Pancreas (tissue), 10 donors: Measurements from ENCODE around the gene MBD5. TPM values are rescaled to one million over a fixed set of nuclear protein-coding genes. Genes with fewer than 3 reads are reported as not detected.

ENCODE experiments used
- ATAC-seq, 4 donors: fragments of 200-7000 bp; cut with Tn5 transposase; one replicate each; pipeline versions ENCODE4 v1.8.0 to v1.9.1; 2020; ENCODE audit warnings: mild to moderate bottlenecking in 4 of 4, moderate library complexity in 4 of 4
- DNase-seq, 6 donors: peaks; one replicate each; pipeline ENCODE4 v3.0.0-alpha.2; 2020
- FAIRE-seq: peaks from 2 replicates; lab custom pipeline; 2012; peaks lifted over from hg19 to GRCh38; lab: Jason Lieb, UNC
- H3K27ac ChIP-seq, 4 donors: fragments of 200-600 bp; sonication (generic); 1 replicate in 3 of 4; 2 replicates in 1 of 4; pipeline versions ENCODE4 v1.5.0 to v1.8.0; 2020
- H3K27me3 ChIP-seq, 4 donors: fragments of 200-600 bp; one replicate each; pipeline ENCODE4 v1.8.0; 2021
- H3K36me3 ChIP-seq, 3 donors: fragments of 200-600 bp; sonication (generic) in 1 of 3; one replicate each; pipeline versions ENCODE4 v1.5.0 to v1.8.0; 2020 to 2021
- H3K4me1 ChIP-seq, 3 donors: fragments of 200-600 bp; one replicate each; pipeline ENCODE4 v1.8.0; 2021
- H3K4me3 ChIP-seq, 4 donors: fragments of 200-600 bp; sonication (generic) in 2 of 4; one replicate each; pipeline versions ENCODE4 v1.5.0 to v1.8.0; 2020 to 2021
- H3K9me3 ChIP-seq, 4 donors: fragments of 200-600 bp; one replicate each; pipeline ENCODE4 v1.8.0; 2021
- CTCF ChIP-seq, 4 donors: fragments of 200-600 bp; sonication (generic) in 3 of 4; IDR thresholded peaks; one replicate each; pipeline versions ENCODE4 v1.5.0 to v1.8.0; 2021; ENCODE audit warnings: antibody characterized with exemption in 4 of 4
- WGBS, 2 donors: extraction: QIAGEN DNeasy Blood & Tissue Kit; methylation state at CpG; one replicate each; pipeline ENCODE4 v1.1.7; 2013; 5-methylcytosine and 5-hydroxymethylcytosine counted together
- intact Hi-C, 3 donors: fragments of 100-400 bp; cut with DNase I; formaldehyde crosslinking; loops; one replicate each; pipeline versions ENCODE4 v1.11.1 to v1.14.2; 2022
- polyA plus RNA-seq, 2 donors: library from polyadenylated mRNA; stranded (reverse); fragments of 200-250 nt; gene quantifications; one replicate each; pipeline ENCODE4 v1.2.3, GENCODE V29; 2013
- total RNA-seq, 6 donors: library from RNA; stranded (reverse); fragmentation: NEBNext Ultra II Directional in 4 of 6; extraction: Animal tissue kit (Norgen Biotek cat#: 25700) in 4 of 6; gene quantifications; one replicate each; pipeline versions ENCODE4 v1.2.1 to v1.2.4, GENCODE V29; 2021 to 2023
- donor health status: healthy with polysubstance abuse.
- donor health status: DM: no; HTN: no; CAD: no; lungs with moderate emphysema.
- donor health status: DM: no; HTN: no; CAD: no.
- donor health status: control.
- donor health status: control.
- donor health status: Bipolar disorder and iron deficiency.
- donor health status: DM: yes; HTN: yes; CAD: no.
- donor health status: DM: no; HTN: no; CAD: no.
- donor health status: DM: no; HTN: no; CAD: no.
- donor health status: DM: yes; HTN: yes; CAD: no.

MBD5 gene
- total and polyA plus RNA-seq, 8 donors: 4.5 to 27.4 (median 12.8) TPM

GRCh38 chr2:148273158-148273691 lies 252.3 kb downstream of the MBD5 start:
- no peaks in the 10 kb centered on the region for H3K4me1 ChIP-seq
- ATAC-seq (peak in 2 of 4 donors; percentile 50 to 58), DNase-seq (no peak), FAIRE-seq (no peak)
- no peak overlapping the region for H3K27ac ChIP-seq
- no peaks in the 10 kb centered on the region for H3K27me3 ChIP-seq
- WGBS, 2 donors: 53% methylated on average over 4 of the region's 4 CpGs
- H3K9me3 ChIP-seq: no peaks in the 10 kb centered on the region
- H3K36me3 ChIP-seq: no peaks in the 10 kb centered on the region
- no peak for TF ChIP-seq CTCF (IDR thresholded peaks at IDR 0.05)
- intact Hi-C loops: no loop called here
- H3K4me3 ChIP-seq: no peak overlapping the region

- intact Hi-C loops: no loop called here
These were observed 258.3 kb downstream of the MBD5 start for GRCh38 chr2:148279216-148279615.

GRCh38 chr2:148282201-148282600 lies 261.3 kb downstream of the MBD5 start:
- intact Hi-C loops: no loop called here
- Histone ChIP-seq H3K9me3 (no peaks in the 10 kb centered on the region), H3K27me3 (no peaks in the 10 kb centered on the region), H3K27ac (no peak overlapping the region), H3K36me3 (no peaks in the 10 kb centered on the region), H3K4me3 (no peak overlapping the region), H3K4me1 (no peaks in the 10 kb centered on the region)
- FAIRE-seq: no peak
- no peak for DNase-seq
- 96 to 100% methylated on average over 1 of the region's 1 CpG for whole genome bisulfite sequencing, 2 donors
- TF ChIP-seq CTCF (IDR thresholded peaks at IDR 0.05): no peak
- ATAC-seq: no peak

More at GRCh38 chr2:148279216-148279615, 258.3 kb downstream of the MBD5 start:
- ATAC-seq (no peak), DNase-seq (no peak), FAIRE-seq (no peak)
- no peak overlapping the region for H3K27ac ChIP-seq
- no peaks in the 10 kb centered on the region for H3K27me3 ChIP-seq
- no peak for TF ChIP-seq CTCF (IDR thresholded peaks at IDR 0.05)
- no peaks in the 10 kb centered on the region for H3K36me3 ChIP-seq
- no peaks in the 10 kb centered on the region for H3K4me1 ChIP-seq
- no peak overlapping the region for H3K4me3 ChIP-seq
- WGBS, 2 donors: 96% methylated on average over 3 of the region's 3 CpGs
- H3K9me3 ChIP-seq: no peaks in the 10 kb centered on the region

GRCh38 chr2:148292431-148292830 lies 271.5 kb downstream of the MBD5 start:
- H3K9me3 ChIP-seq: no peaks in the 10 kb centered on the region
- DNase-seq (no peak), ATAC-seq (no peak), FAIRE-seq (no peak)
- no peak overlapping the region for H3K4me3 ChIP-seq
- TF ChIP-seq CTCF (IDR thresholded peaks at IDR 0.05): no peak
- WGBS, 2 donors: 78 to 80% methylated on average over 2 of the region's 2 CpGs
- H3K36me3 ChIP-seq: no peaks in the 10 kb centered on the region
- no peak overlapping the region for H3K27ac ChIP-seq
- intact Hi-C loops: no loop called here
- H3K4me1 ChIP-seq: no peaks in the 10 kb centered on the region
- H3K27me3 ChIP-seq: no peaks in the 10 kb centered on the region

GRCh38 chr2:148298196-148298595 lies 277.3 kb downstream of the MBD5 start:
- DNase-seq: no peak
- intact Hi-C loops: no loop called here

More at GRCh38 chr2:148298196-148298595, 277.3 kb downstream of the MBD5 start:
- Histone ChIP-seq H3K9me3 (no peaks in the 10 kb centered on the region), H3K4me3 (no peak overlapping the region), H3K27me3 (no peaks in the 10 kb centered on the region), H3K27ac (no peak overlapping the region), H3K4me1 (no peaks in the 10 kb centered on the region), H3K36me3 (no peaks in the 10 kb centered on the region)
- ATAC-seq (no peak), FAIRE-seq (no peak)
- no peak for TF ChIP-seq CTCF (IDR thresholded peaks at IDR 0.05)
